GM13977 (cell line): ENCODE data around the gene PSORS1C1.

ENCODE experiments used
- DNase-seq: peaks from one replicate; pipeline ENCODE4 v3.0.0; 2012; ENCODE audit warnings: low spot score
- CTCF ChIP-seq: IDR thresholded peaks from 2 replicates; pipeline ENCODE4 v1.5.1; 2012; ENCODE audit warnings: mild to moderate bottlenecking, control low read depth; ENCODE audit not compliant: insufficient read depth; ENCODE audit errors: extremely low read depth, missing control alignments
- in situ Hi-C: fragments of 300-500 bp; cut with MboI; formaldehyde crosslinking; loops from one replicate; pipeline ENCODE4 v1.12.0; 2022; ENCODE audit warnings: low sequenced_read_pairs, low pct_unique_long_range_greater_than_20kb, mixed read lengths, inconsistent platforms; ENCODE audit not compliant: unreplicated experiment

The PSORS1C1 gene

DNA sequence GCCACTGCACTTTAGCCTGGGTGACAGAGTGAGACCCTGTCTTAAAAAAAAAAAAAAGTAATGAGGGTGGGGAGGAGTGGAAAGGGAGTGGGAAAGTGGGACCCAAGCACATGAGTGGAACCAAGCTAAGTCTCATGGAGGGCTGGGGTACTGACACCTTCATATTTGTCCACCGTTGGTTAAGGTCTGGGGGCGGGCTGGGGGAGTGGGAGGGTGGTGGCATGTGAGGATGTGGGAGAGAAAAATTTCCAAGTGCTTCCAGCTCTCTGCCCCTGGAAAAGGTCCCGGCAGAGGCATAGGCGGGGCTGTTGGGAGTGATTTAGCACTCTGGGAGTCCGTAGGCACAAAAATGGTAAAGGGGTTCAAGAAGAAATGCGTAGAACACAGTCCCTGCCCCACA is 18.2 kb downstream of the PSORS1C1 start:
- DNase-seq, result no peak
- in situ Hi-C loops, result loop anchor here (10.0 kb wide), 1 partner anchor 232 kb away; no protein-coding TSS in a partner anchor
- TF ChIP-seq CTCF, result no peak

DNA sequence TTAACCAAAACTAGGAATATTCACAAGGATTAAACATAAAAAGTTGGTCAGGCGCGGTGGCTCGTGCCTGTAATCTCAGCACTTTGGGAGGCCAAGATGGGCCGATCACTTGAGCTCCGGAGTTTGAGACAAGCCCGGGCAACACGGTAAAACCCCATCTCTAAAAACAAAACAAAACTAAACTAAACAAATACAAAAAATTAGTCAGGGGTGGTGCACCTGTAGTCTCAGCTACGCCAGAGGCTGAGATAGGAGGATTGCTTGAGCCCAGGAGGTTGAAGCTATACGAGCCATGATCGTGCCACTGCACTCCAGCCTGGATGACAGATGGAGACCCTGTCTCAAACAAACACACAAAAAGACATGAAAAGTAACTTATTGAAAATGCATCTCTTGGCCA is 21.1 kb downstream of the PSORS1C1 start:
- DNase-seq, result no peak
- no peak for TF ChIP-seq CTCF
- in situ Hi-C loops, result loop anchor here (5.0 to 10.0 kb wide), 2 partner anchors 57 to 229 kb away; no protein-coding TSS in a partner anchor

GRCh38 chr6:31138982-31139381 is 24.4 kb downstream of the PSORS1C1 start, which contains the start of gene PSORS1C2:
PSORS1C2 (minus strand) TSS chr6:31139066; CDS start chr6:31139026, 40 bp downstream.
- in situ Hi-C loops, result loop anchor here (5.0 to 10.0 kb wide), 2 partner anchors 53 to 226 kb away; no protein-coding TSS in a partner anchor
- no peak for DNase-seq
- no peak for TF ChIP-seq CTCF

DNA sequence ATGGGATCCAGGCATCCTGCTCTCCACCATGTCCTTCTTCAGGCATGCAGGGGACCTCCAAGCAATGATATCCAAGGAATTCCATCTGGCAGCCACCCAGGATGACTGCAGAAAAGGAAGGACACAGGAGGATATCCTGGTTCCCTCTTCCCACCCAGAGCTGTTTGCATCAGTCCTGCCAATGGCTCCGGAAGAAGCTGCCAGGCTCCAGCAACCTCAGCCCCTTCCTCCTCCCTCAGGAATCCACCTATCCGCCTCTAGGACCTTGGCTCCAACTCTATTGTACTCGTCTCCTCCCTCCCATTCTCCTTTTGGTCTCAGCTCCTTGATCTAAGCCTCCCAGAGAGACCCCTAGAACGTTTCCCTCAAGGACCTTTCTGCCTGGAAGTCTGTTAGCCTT is 25.0 kb downstream of the PSORS1C1 start:
- no peak for DNase-seq
- in situ Hi-C loops, result loop anchor here (5.0 to 10.0 kb wide), 2 partner anchors 53 to 225 kb away; no protein-coding TSS in a partner anchor
- no peak for TF ChIP-seq CTCF

- no peak for TF ChIP-seq CTCF
- DNase-seq, result no peak
- in situ Hi-C loops, result no loop called here
These were observed 26.0 kb downstream of the PSORS1C1 start for GRCh38 chr6:31140643-31141042.

- in situ Hi-C loops, result no loop called here
- no peak for TF ChIP-seq CTCF
- DNase-seq, result no peak
These were observed 27.8 kb downstream of the PSORS1C1 start for GRCh38 chr6:31142361-31142761.

- in situ Hi-C loops, result no loop called here
- no peak for TF ChIP-seq CTCF
- DNase-seq, result no peak
These were observed 28.5 kb downstream of the PSORS1C1 start for GRCh38 chr6:31143148-31143547.
